Left hindlimb (tissue), 1 donor: ENCODE results near the gene CRIP2.

ENCODE experiments used
- DNase-seq: peaks from one replicate; pipeline ENCODE4 v3.0.0-alpha.2; 2018

CRIP2 gene

GRCh38 chr14:105465209-105466031 is 9.2 kb upstream of the CRIP2 start:
- DNase-seq = no peak

GRCh38 chr14:105466531-105467248 is 7.9 kb upstream of the CRIP2 start:
- DNase-seq = no peak

GRCh38 chr14:105467249-105467941 is 7.2 kb upstream of the CRIP2 start:
- no peak for DNase-seq

GRCh38 chr14:105467942-105468471 is 6.6 kb upstream of the CRIP2 start:
- DNase-seq = no peak

- DNase-seq = no peak
Observed at GRCh38 chr14:105468621-105469241, 5.9 kb upstream of the CRIP2 start.

GRCh38 chr14:105469456-105470349 is 4.9 kb upstream of the CRIP2 start:
- no peak for DNase-seq

GRCh38 chr14:105470350-105471296 is 4.0 kb upstream of the CRIP2 start:
- no peak for DNase-seq

- DNase-seq = no peak
Observed at GRCh38 chr14:105471297-105471821, 3.3 kb upstream of the CRIP2 start.

- no peak for DNase-seq
Observed at GRCh38 chr14:105471823-105472485, 2.7 kb upstream of the CRIP2 start.

- DNase-seq = no peak
Observed at GRCh38 chr14:105472486-105472991, 2.1 kb upstream of the CRIP2 start.

- DNase-seq = no peak
Observed at GRCh38 chr14:105473033-105473676, 1.5 kb upstream of the CRIP2 start.

GRCh38 chr14:105473677-105474482 is 741 bp upstream of the CRIP2 start:
- peak; percentile 94 for DNase-seq

GRCh38 chr14:105475269-105476096 is 862 bp downstream of the CRIP2 start:
- peak; percentile 76 for DNase-seq

GRCh38 chr14:105476097-105476830 is 1.6 kb downstream of the CRIP2 start:
- peak; percentile 80 for DNase-seq

GRCh38 chr14:105476831-105477659 is 2.4 kb downstream of the CRIP2 start:
- no peak for DNase-seq
